Activated CD8-positive, alpha-beta memory T cell treated with anti-CD3 and anti-CD28 coated beads, Interleukin-2, amount 50 U/mL, for 24 hours (primary cell): Measurements from ENCODE around the gene BCL7C.
"Not testable (repeated sequence)": the region's sequence is repeated elsewhere in the genome, so short reads cannot be mapped to it uniquely, and the experiment has no call there.

Source experiments
- DNase-seq: peaks from one replicate; pipeline ENCODE4 v3.0.0-alpha.2; 2020; ENCODE audit errors: extremely low read depth

BCL7C gene

GRCh38 chr16:30893744-30894539, at the start of gene BCL7C:
Gene BCL7C (minus strand): TSS chr16:30894077. CDS start chr16:30893944, 133 bp downstream.
- peak; percentile 61 for DNase-seq

GRCh38 chr16:30942426-30942806, 48.5 kb upstream of the BCL7C start:
- DNase-seq = no peak

- DNase-seq = no peak
Observed at GRCh38 chr16:30941600-30942425, 47.9 kb upstream of the BCL7C start.

GRCh38 chr16:30939571-30939970, 45.7 kb upstream of the BCL7C start:
- DNase-seq = not testable (repeated sequence)

GRCh38 chr16:30937692-30938091, 43.8 kb upstream of the BCL7C start:
- DNase-seq = no peak

GRCh38 chr16:30934827-30935557, 41.1 kb upstream of the BCL7C start:
- DNase-seq = no peak

GRCh38 chr16:30931068-30931650, 37.3 kb upstream of the BCL7C start:
- no peak for DNase-seq

GRCh38 chr16:30930160-30930571, 36.3 kb upstream of the BCL7C start:
- no peak for DNase-seq

- no peak for DNase-seq
Observed at GRCh38 chr16:30929167-30929566, 35.3 kb upstream of the BCL7C start.

GRCh38 chr16:30928390-30928789, 34.5 kb upstream of the BCL7C start:
- no peak for DNase-seq

- DNase-seq = no peak
Observed at GRCh38 chr16:30927789-30928378, 34.0 kb upstream of the BCL7C start.

GRCh38 chr16:30926937-30927788, 33.3 kb upstream of the BCL7C start:
- no peak for DNase-seq

- no peak for DNase-seq
Observed at GRCh38 chr16:30925995-30926811, 32.3 kb upstream of the BCL7C start.

- DNase-seq = no peak
Observed at GRCh38 chr16:30925632-30925987, 31.7 kb upstream of the BCL7C start.

GRCh38 chr16:30924913-30925631, 31.2 kb upstream of the BCL7C start:
- no peak for DNase-seq

- DNase-seq = no peak
Observed at GRCh38 chr16:30924076-30924912, 30.4 kb upstream of the BCL7C start.

- DNase-seq = no peak
Observed at GRCh38 chr16:30923554-30924075, 29.7 kb upstream of the BCL7C start, which contains the start of gene FBXL19. Gene FBXL19 (plus strand): TSS chr16:30923572. CDS start chr16:30925755, 2,183 bp downstream.
